ENCODE data around the gene ADAMTS6. TPM values are rescaled to one million over a fixed set of nuclear protein-coding genes. Genes with fewer than 3 reads are reported as not detected.

ADAMTS6 gene
- total and polyA plus RNA-seq, 2 of the 13 experiments (the other 11 are each of a cell fraction or from before 2014, with no cell fraction given) = 3.1 to 8.2 TPM

DNA sequence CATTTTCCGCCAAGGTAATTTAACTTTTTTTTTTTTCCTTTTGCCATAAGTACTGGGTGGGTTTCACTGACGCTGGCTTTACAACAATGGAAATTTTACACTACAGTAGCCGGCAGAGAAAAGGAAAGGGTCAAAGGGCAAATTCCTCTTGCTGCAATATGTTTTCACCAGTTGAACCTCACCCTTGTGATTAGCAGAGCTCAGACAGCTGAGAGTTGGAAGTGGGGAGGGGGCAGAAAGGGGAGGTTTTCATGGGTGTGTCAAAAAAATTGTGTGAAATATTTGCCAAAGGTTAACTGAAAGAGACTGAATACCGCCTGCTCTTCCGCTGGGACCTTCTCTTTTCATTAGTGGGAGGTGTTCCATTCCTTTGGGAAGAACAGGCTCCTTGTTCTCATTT lies 296.9 kb downstream of the ADAMTS6 start (continued):
- TF ChIP-seq, protein P1, sequence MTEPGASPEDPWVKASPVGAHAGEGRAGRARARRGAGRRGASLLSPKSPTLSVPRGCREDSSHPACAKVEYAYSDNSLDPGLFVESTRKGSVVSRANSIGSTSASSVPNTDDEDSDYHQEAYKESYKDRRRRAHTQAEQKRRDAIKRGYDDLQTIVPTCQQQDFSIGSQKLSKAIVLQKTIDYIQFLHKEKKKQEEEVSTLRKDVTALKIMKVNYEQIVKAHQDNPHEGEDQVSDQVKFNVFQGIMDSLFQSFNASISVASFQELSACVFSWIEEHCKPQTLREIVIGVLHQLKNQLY (CRISPR knock-in tag; IDR thresholded peaks at IDR 0.05) = no peak
- TF ChIP-seq, protein P2, sequence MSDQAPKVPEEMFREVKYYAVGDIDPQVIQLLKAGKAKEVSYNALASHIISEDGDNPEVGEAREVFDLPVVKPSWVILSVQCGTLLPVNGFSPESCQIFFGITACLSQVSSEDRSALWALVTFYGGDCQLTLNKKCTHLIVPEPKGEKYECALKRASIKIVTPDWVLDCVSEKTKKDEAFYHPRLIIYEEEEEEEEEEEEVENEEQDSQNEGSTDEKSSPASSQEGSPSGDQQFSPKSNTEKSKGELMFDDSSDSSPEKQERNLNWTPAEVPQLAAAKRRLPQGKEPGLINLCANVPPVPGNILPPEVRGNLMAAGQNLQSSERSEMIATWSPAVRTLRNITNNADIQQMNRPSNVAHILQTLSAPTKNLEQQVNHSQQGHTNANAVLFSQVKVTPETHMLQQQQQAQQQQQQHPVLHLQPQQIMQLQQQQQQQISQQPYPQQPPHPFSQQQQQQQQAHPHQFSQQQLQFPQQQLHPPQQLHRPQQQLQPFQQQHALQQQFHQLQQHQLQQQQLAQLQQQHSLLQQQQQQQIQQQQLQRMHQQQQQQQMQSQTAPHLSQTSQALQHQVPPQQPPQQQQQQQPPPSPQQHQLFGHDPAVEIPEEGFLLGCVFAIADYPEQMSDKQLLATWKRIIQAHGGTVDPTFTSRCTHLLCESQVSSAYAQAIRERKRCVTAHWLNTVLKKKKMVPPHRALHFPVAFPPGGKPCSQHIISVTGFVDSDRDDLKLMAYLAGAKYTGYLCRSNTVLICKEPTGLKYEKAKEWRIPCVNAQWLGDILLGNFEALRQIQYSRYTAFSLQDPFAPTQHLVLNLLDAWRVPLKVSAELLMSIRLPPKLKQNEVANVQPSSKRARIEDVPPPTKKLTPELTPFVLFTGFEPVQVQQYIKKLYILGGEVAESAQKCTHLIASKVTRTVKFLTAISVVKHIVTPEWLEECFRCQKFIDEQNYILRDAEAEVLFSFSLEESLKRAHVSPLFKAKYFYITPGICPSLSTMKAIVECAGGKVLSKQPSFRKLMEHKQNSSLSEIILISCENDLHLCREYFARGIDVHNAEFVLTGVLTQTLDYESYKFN (CRISPR knock-in tag; conservative IDR thresholded peaks at IDR 0.05) = peak; percentile 83
- TF ChIP-seq ZNF614 (CRISPR knock-in tag; IDR thresholded peaks at IDR 0.05; ENCODE audit: borderline replicate concordance) = peak; percentile 58; the same call in 1 of the 2 replicates
- peak; percentile 55; the same call in 1 of the 2 replicates for TF ChIP-seq SALL1 (CRISPR knock-in tag; IDR thresholded peaks at IDR 0.05)
- TF ChIP-seq HNF4A (CRISPR knock-in tag; IDR thresholded peaks at IDR 0.05) = peak; percentile 84
- peak; percentile 83 for TF ChIP-seq NR2F2 (IDR thresholded peaks at IDR 0.05; ENCODE audit: borderline replicate concordance, low read depth)
- TF ChIP-seq ZBTB21 (CRISPR knock-in tag; IDR thresholded peaks at IDR 0.05) = no peak
- TF ChIP-seq ZNF124 (CRISPR knock-in tag; IDR thresholded peaks at IDR 0.05) = 0 out of 2 replicates have a peak, but pooled peaks have one; percentile 55
- TF ChIP-seq, protein P3, sequence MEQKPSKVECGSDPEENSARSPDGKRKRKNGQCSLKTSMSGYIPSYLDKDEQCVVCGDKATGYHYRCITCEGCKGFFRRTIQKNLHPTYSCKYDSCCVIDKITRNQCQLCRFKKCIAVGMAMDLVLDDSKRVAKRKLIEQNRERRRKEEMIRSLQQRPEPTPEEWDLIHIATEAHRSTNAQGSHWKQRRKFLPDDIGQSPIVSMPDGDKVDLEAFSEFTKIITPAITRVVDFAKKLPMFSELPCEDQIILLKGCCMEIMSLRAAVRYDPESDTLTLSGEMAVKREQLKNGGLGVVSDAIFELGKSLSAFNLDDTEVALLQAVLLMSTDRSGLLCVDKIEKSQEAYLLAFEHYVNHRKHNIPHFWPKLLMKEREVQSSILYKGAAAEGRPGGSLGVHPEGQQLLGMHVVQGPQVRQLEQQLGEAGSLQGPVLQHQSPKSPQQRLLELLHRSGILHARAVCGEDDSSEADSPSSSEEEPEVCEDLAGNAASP (CRISPR knock-in tag; IDR thresholded peaks at IDR 0.05; ENCODE audit: borderline replicate concordance) = no peak
- no peak for TF ChIP-seq HNRNPLL (IDR thresholded peaks at IDR 0.05; ENCODE audit: low read depth, low read length, poor library complexity, severe bottlenecking)
- TF ChIP-seq, protein P4, sequence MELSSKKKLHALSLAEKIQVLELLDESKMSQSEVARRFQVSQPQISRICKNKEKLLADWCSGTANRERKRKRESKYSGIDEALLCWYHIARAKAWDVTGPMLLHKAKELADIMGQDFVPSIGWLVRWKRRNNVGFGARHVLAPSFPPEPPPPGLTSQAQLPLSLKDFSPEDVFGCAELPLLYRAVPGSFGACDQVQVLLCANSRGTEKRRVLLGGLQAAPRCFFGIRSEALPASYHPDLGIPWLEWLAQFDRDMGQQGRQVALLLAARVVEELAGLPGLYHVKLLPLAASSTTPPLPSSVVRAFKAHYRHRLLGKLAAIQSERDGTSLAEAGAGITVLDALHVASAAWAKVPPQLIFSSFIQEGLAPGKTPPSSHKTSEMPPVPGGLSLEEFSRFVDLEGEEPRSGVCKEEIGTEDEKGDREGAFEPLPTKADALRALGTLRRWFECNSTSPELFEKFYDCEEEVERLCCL (CRISPR knock-in tag; IDR thresholded peaks at IDR 0.05; ENCODE audit: borderline replicate concordance) = no peak
- peak; percentile 61 for TF ChIP-seq CEBPB (IDR thresholded peaks at IDR 0.05; ENCODE audit: borderline replicate concordance, low read depth, low read length)
- peak; percentile 54; the same call in 1 of the 2 replicates for TF ChIP-seq PITX1 (CRISPR knock-in tag; IDR thresholded peaks at IDR 0.05)
- peak; percentile 86 for TF ChIP-seq NR2C2 (CRISPR knock-in tag; IDR thresholded peaks at IDR 0.05; ENCODE audit: borderline replicate concordance)
- TF ChIP-seq ZNF430 (CRISPR knock-in tag; IDR thresholded peaks at IDR 0.05) = 0 out of 2 replicates have a peak, but pooled peaks have one; percentile 26
- TF ChIP-seq KMT2A (CRISPR knock-in tag; IDR thresholded peaks at IDR 0.05) = no peak
- TF ChIP-seq CHD2 (IDR thresholded peaks at IDR 0.05; ENCODE audit: low read depth, low read length) = no peak
- TF ChIP-seq MIXL1 (CRISPR knock-in tag; IDR thresholded peaks at IDR 0.05) = peak; percentile 57; the same call in 1 of the 2 replicates
- TF ChIP-seq NFYC (CRISPR knock-in tag; IDR thresholded peaks at IDR 0.05) = no peak
- TF ChIP-seq ISL2 (CRISPR knock-in tag; IDR thresholded peaks at IDR 0.05) = 0 out of 2 replicates have a peak, but pooled peaks have one; percentile 24
- TF ChIP-seq, protein P5, sequence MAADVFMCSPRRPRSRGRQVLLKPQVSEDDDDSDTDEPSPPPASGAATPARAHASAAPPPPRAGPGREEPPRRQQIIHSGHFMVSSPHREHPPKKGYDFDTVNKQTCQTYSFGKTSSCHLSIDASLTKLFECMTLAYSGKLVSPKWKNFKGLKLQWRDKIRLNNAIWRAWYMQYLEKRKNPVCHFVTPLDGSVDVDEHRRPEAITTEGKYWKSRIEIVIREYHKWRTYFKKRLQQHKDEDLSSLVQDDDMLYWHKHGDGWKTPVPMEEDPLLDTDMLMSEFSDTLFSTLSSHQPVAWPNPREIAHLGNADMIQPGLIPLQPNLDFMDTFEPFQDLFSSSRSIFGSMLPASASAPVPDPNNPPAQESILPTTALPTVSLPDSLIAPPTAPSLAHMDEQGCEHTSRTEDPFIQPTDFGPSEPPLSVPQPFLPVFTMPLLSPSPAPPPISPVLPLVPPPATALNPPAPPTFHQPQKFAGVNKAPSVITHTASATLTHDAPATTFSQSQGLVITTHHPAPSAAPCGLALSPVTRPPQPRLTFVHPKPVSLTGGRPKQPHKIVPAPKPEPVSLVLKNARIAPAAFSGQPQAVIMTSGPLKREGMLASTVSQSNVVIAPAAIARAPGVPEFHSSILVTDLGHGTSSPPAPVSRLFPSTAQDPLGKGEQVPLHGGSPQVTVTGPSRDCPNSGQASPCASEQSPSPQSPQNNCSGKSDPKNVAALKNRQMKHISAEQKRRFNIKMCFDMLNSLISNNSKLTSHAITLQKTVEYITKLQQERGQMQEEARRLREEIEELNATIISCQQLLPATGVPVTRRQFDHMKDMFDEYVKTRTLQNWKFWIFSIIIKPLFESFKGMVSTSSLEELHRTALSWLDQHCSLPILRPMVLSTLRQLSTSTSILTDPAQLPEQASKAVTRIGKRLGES (CRISPR knock-in tag; IDR thresholded peaks at IDR 0.05; ENCODE audit: borderline replicate concordance) = no peak
- TF ChIP-seq PHF21A (CRISPR knock-in tag; IDR thresholded peaks at IDR 0.05) = peak; percentile 65; the same call in 1 of the 2 replicates
